ENCODE measurements around the gene KCNAB1. TPM values are rescaled to one million over a fixed set of nuclear protein-coding genes. Genes with fewer than 3 reads are reported as not detected.
"Not testable (repeated sequence)": the region's sequence is repeated elsewhere in the genome, so short reads cannot be mapped to it uniquely, and the experiment has no call there.

The KCNAB1 gene
- total RNA-seq, 4 donors from 2014 or later: 0.20 to 3.0 (median 1.6) TPM

GRCh38 chr3:156230278-156230900, 110.0 kb downstream of the KCNAB1 start:
- Histone ChIP-seq H3K4me1 (no peaks in the 10 kb centered on the region), H3K4me3 (no peak overlapping the region), H3K9me3 (no peaks in the 10 kb centered on the region), H3K27ac (no peak overlapping the region), H3K27me3 (no peaks in the 10 kb centered on the region), H3K36me3 (no peaks in the 10 kb centered on the region)
- TF ChIP-seq POLR2AphosphoS5 (IDR thresholded peaks at IDR 0.05) (no peak), CTCF (IDR thresholded peaks at IDR 0.05) (no peak), EP300 (IDR thresholded peaks at IDR 0.05; ENCODE audit: low read depth) (no peak), POLR2A (IDR thresholded peaks at IDR 0.05) (no peak)
- no peak for DNase-seq
- in situ Hi-C loops (cut with MboI; ENCODE audit: low pct_ligation_motif_present in 1 of 4, low pct_unique_long_range_greater_than_20kb in 1 of 4, low sequenced_read_pairs in 3 of 4) (no loop called here), intact Hi-C loops (cut with DNase I; ENCODE audit: low total_unique reads) (no loop called here)
- 52 to 55% methylated on average over 1 of the region's 1 CpG for WGBS, 2 donors (ENCODE audit: low coverage in 1 of 2)

GRCh38 chr3:156231221-156231620, 110.8 kb downstream of the KCNAB1 start:
- H3K4me1 ChIP-seq; H3K9me3 ChIP-seq; DNase-seq; H3K27me3 ChIP-seq; intact Hi-C loops (cut with DNase I; ENCODE audit: low total_unique reads); H3K36me3 ChIP-seq; H3K4me3 ChIP-seq; H3K27ac ChIP-seq; in situ Hi-C loops (cut with MboI; ENCODE audit: low pct_ligation_motif_present in 1 of 4, low pct_unique_long_range_greater_than_20kb in 1 of 4, low sequenced_read_pairs in 3 of 4): not testable (repeated sequence)

DNA sequence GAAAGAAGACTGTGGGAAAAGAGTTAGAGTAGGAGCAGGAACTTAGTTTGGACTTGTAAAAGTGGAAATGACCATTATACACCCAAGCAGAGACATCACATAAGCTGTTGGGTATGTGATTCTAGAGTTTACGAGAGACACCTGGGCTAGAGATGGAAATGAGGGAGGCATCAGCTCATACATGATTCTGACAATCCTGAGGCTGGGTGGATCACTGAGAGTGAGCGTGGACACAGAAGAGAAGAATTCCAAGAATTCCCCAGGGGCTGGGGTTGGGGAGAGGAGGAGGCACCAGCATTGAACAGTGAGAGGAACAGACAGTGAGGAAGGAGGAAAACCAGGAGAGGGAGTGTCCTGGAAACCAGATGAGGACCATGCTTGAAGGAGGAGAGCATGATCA, 113.5 kb downstream of the KCNAB1 start:
- TF ChIP-seq POLR2AphosphoS5 (IDR thresholded peaks at IDR 0.05) (no peak), POLR2A (IDR thresholded peaks at IDR 0.05) (no peak), CTCF (IDR thresholded peaks at IDR 0.05) (no peak), EP300 (IDR thresholded peaks at IDR 0.05; ENCODE audit: low read depth) (no peak)
- no peaks in the 10 kb centered on the region for H3K4me1 ChIP-seq
- no peak overlapping the region for H3K4me3 ChIP-seq
- H3K27ac ChIP-seq: no peak overlapping the region
- intact Hi-C loops (cut with DNase I; ENCODE audit: low total_unique reads): no loop called here
- no peak for DNase-seq
- in situ Hi-C loops (cut with MboI; ENCODE audit: low pct_ligation_motif_present in 1 of 4, low pct_unique_long_range_greater_than_20kb in 1 of 4, low sequenced_read_pairs in 3 of 4): no loop called here
- no peaks in the 10 kb centered on the region for H3K9me3 ChIP-seq
- WGBS, 2 donors (ENCODE audit: low coverage in 1 of 2): 80 to 93% methylated on average over 2 of the region's 2 CpGs
- no peaks in the 10 kb centered on the region for H3K36me3 ChIP-seq
- H3K27me3 ChIP-seq: no peaks in the 10 kb centered on the region

DNA sequence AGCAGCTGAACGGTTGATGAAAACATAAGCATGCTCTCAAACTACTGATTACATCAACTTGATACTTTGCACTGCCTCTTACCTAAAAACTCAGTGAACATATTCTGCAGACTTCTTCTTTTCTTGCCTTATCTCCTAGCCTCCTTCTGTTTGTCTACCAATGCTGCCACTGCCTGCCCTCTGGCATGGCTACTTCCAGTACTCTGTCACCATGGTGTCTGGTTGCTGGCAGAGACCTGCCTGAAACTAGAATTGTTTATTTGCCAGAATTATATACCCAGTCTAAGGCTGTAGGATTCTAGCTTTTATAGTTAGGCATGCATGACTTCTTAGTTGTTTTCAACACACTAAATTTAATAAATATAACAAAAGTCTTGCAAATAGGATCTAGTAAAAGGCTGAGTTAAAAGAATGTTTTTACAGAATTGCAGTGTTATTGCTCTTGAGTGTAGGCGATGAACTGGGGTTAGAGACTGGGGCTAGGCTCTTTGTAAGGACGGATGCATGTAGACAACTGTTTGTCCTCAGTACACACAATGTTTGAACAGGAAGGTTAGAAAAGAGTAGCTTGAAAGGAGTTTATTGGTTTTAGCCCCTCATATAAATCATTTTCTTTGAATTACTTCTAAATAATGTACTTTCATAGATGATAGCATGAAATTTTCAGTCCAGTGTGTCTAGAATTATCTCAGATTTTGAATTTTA, 116.3 kb downstream of the KCNAB1 start:
- WGBS, 2 donors (ENCODE audit: low coverage in 1 of 2): 71 to 83% methylated on average over 3 of the region's 3 CpGs
- DNase-seq: no peak
- Histone ChIP-seq H3K27me3 (no peaks in the 10 kb centered on the region), H3K27ac (no peak overlapping the region), H3K36me3 (no peaks in the 10 kb centered on the region), H3K4me1 (no peaks in the 10 kb centered on the region), H3K9me3 (no peaks in the 10 kb centered on the region), H3K4me3 (no peak overlapping the region)
- TF ChIP-seq EP300 (IDR thresholded peaks at IDR 0.05; ENCODE audit: low read depth): no peak
- TF ChIP-seq CTCF (IDR thresholded peaks at IDR 0.05): no peak
- TF ChIP-seq POLR2AphosphoS5 (IDR thresholded peaks at IDR 0.05): no peak
- TF ChIP-seq POLR2A (IDR thresholded peaks at IDR 0.05): no peak
- intact Hi-C loops (cut with DNase I; ENCODE audit: low total_unique reads) (no loop called here), in situ Hi-C loops (cut with MboI; ENCODE audit: low pct_ligation_motif_present in 1 of 4, low pct_unique_long_range_greater_than_20kb in 1 of 4, low sequenced_read_pairs in 3 of 4) (no loop called here)

Measured in transverse colon (tissue), 4 donors.